ENCODE data around the gene CCDC191.

GRCh38 chr3:113983544-113983943 is 72.8 kb downstream of the CCDC191 start:
- TF ChIP-seq MAX (IDR thresholded peaks at IDR 0.05): no peak
- no peak for TF ChIP-seq EP300 (IDR thresholded peaks at IDR 0.05; ENCODE audit: borderline replicate concordance)
- no peak for TF ChIP-seq TCF12 (IDR thresholded peaks at IDR 0.05; ENCODE audit: low read depth)
- TF ChIP-seq CEBPB (IDR thresholded peaks at IDR 0.05): no peak
- no peak for TF ChIP-seq ZBTB7A (IDR thresholded peaks at IDR 0.05; ENCODE audit: low read depth)
- TF ChIP-seq EGR1 (IDR thresholded peaks at IDR 0.05): no peak

Data from Ishikawa (cell line).